Adrenal gland (tissue), 5 donors: ENCODE results near the gene NFS1.

Experiments used
- POLR2A ChIP-seq, 2 donors: fragments of 450-650 bp; IDR thresholded peaks; one replicate each; pipeline ENCODE4 v1.6.1; 2017; ENCODE audit warnings: antibody characterized with exemption in 2 of 2, mild to moderate bottlenecking in 2 of 2, moderate library complexity in 1 of 2
- TF ChIP-seq, protein P1 (sequence below), 6 experiments: fragments of 450-650 bp in 4 of 6; fragments of 200-600 bp in 2 of 6; sonication (generic) in 1 of 6; IDR thresholded peaks; 1 replicate in 5 of 6; 2 replicates in 1 of 6; pipeline versions ENCODE4 v1.5.1 to v1.8.0; 2016 to 2021; ENCODE audit warnings: antibody characterized with exemption in 6 of 6, mild to moderate bottlenecking in 2 of 6, moderate library complexity in 1 of 6
- donor health status: DM: no; HTN: no; CAD: no.

DNA sequence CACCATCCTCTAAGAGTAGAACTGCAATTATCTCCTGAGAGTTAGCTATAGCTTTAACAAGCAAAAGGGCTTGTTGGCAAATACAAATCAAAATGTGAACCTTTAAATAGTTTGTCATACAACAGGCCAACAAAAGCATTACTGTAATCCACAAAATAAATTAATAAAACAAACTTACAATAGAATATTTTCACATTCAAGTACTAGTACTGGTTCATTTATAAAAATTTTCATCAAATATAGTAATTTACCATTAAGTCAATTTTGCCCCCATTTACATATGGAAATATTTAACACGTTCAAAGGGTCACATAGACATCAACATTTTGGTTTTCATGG, 33.5 kb upstream of the NFS1 start:
- TF ChIP-seq, protein P1, sequence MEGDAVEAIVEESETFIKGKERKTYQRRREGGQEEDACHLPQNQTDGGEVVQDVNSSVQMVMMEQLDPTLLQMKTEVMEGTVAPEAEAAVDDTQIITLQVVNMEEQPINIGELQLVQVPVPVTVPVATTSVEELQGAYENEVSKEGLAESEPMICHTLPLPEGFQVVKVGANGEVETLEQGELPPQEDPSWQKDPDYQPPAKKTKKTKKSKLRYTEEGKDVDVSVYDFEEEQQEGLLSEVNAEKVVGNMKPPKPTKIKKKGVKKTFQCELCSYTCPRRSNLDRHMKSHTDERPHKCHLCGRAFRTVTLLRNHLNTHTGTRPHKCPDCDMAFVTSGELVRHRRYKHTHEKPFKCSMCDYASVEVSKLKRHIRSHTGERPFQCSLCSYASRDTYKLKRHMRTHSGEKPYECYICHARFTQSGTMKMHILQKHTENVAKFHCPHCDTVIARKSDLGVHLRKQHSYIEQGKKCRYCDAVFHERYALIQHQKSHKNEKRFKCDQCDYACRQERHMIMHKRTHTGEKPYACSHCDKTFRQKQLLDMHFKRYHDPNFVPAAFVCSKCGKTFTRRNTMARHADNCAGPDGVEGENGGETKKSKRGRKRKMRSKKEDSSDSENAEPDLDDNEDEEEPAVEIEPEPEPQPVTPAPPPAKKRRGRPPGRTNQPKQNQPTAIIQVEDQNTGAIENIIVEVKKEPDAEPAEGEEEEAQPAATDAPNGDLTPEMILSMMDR (IDR thresholded peaks at IDR 0.05), result no peak
- TF ChIP-seq POLR2A (IDR thresholded peaks at IDR 0.05), result no peak
